HepG2 (cell line): ENCODE measurements around the gene C4B. TPM values are rescaled to one million over a fixed set of nuclear protein-coding genes. Genes with fewer than 3 reads are reported as not detected.
A peak's percentile ranks its signal among the peaks of the same experiment; 100 is the strongest.
"Not testable (repeated sequence)": the region's sequence is repeated elsewhere in the genome, so short reads cannot be mapped to it uniquely, and the experiment has no call there.

Source experiments
- ATAC-seq: fragments of 200-7000 bp; cut with Tn5 transposase; 3 replicates; pipeline ENCODE4 v1.9.1; 2020; ENCODE audit warnings: mild to moderate bottlenecking, moderate library complexity
- BruUV-seq: library from RNA; stranded (reverse); fragments of 400-500 nt; replicated peaks from 2 replicates; lab custom pipeline; 2021; lab: Mats Ljungman, UMichigan
- CTCF ChIA-PET: fragments of 300-600 bp; formaldehyde crosslinking; extraction: SDS; loops from one replicate; lab custom pipeline; 2021; ENCODE audit warnings: low total read pairs, inconsistent platforms, low intra/inter-chr PET ratio; lab: Yijun Ruan, JAX
- POLR2A ChIA-PET: fragments of 350-600 bp; sonication (Branson Sonifier 250); formaldehyde crosslinking; loops from one replicate; lab custom pipeline; 2020; ENCODE audit warnings: antibody characterized with exemption, inconsistent platforms; lab: Yijun Ruan, JAX
- DNase-seq: peaks from one replicate; pipeline ENCODE4 v3.0.0-alpha.2; 2015; ENCODE audit warnings: low spot score
- FAIRE-seq: peaks from 3 replicates; lab custom pipeline; 2011; peaks lifted over from hg19 to GRCh38; lab: Jason Lieb, UNC
- H2AFZ ChIP-seq: one replicate; pipeline ENCODE4 v1.6.1; 2011; ENCODE audit warnings: low read length, inconsistent platforms
- H3K27ac ChIP-seq: fragments of 300-600 bp; 3 replicates; pipeline ENCODE4 v1.8.0; 2011; ENCODE audit warnings: mixed run types, mild to moderate bottlenecking, mixed read lengths, low read length, inconsistent platforms; ENCODE audit not compliant: insufficient read depth; ENCODE audit errors: extremely low read length
- H3K27me3 ChIP-seq, 2 experiments: fragments of 200-600 bp in 1 of 2; 2 replicates in 1 of 2; 3 replicates in 1 of 2; pipeline versions ENCODE4 v1.6.0 to v1.8.0; 2011; ENCODE audit warnings: low read length in 2 of 2, mild to moderate bottlenecking in 2 of 2, moderate library complexity in 2 of 2, inconsistent platforms in 1 of 2; ENCODE audit not compliant: insufficient read depth in 2 of 2, control insufficient read depth in 1 of 2
- H3K36me3 ChIP-seq, 2 experiments: fragments of 200-600 bp in 1 of 2; replicated peaks in 1 of 2; 2 replicates in 1 of 2; 3 replicates in 1 of 2; pipeline versions ENCODE4 v1.5.1 to v1.8.0; 2011; ENCODE audit warnings: low read length in 2 of 2, inconsistent platforms in 1 of 2; ENCODE audit not compliant: insufficient read depth in 2 of 2, control insufficient read depth in 1 of 2
- H3K4me1 ChIP-seq: 2 replicates; pipeline ENCODE4 v1.5.1; 2012; ENCODE audit warnings: low read length, inconsistent platforms; ENCODE audit not compliant: insufficient read depth
- H3K4me2 ChIP-seq: 2 replicates; pipeline ENCODE4 v1.6.0; 2011; ENCODE audit warnings: low read depth, low read length, inconsistent platforms
- H3K4me3 ChIP-seq, 3 experiments: fragments of 200-600 bp in 1 of 3; sonication (generic), shearing (Covaris generic) in 1 of 3; replicated peaks in 1 of 3; 2 replicates each; pipeline ENCODE4 v1.5.1; 2011 to 2016; ENCODE audit warnings: low read length in 3 of 3, inconsistent platforms in 2 of 3, low read depth in 2 of 3, mild to moderate bottlenecking in 2 of 3, control low read depth in 1 of 3, mixed read lengths in 1 of 3; ENCODE audit not compliant: insufficient read depth in 1 of 3
- H3K79me2 ChIP-seq: one replicate; pipeline ENCODE4 v1.6.1; 2011; ENCODE audit warnings: low read length, inconsistent platforms; ENCODE audit not compliant: insufficient read depth
- H3K9ac ChIP-seq: 2 replicates; pipeline ENCODE4 v1.6.0; 2011; ENCODE audit warnings: mild to moderate bottlenecking, low read depth, low read length, inconsistent platforms; ENCODE audit not compliant: insufficient read depth
- H3K9me3 ChIP-seq: 2 replicates; pipeline ENCODE4 v1.5.1; 2012; ENCODE audit warnings: mild to moderate bottlenecking, low read length
- H4K20me1 ChIP-seq: 2 replicates; pipeline ENCODE4 v1.6.0; 2011; ENCODE audit warnings: inconsistent platforms, mild to moderate bottlenecking, low read length, moderate library complexity; ENCODE audit not compliant: insufficient read depth
- WGBS: methylation state at CpG from one replicate; pipeline ENCODE4 v1.1.6; 2017; ENCODE audit warnings: low lambda C conversion rate; 5-methylcytosine and 5-hydroxymethylcytosine counted together
- in situ Hi-C: cut with HindIII; loops from 2 replicates; pipeline ENCODE4 v1.10.0; 2017; ENCODE audit warnings: low pct_unique_long_range_greater_than_20kb; ENCODE audit not compliant: extremely low pct_ligation_motif_present
- intact Hi-C: fragments of 100-400 bp; cut with micrococcal nuclease; formaldehyde crosslinking; loops from one replicate; pipeline ENCODE4 v1.10.0; 2022; ENCODE audit not compliant: unreplicated experiment
- polyA plus RNA-seq, 8 experiments: library from polyadenylated mRNA; depleted of rRNA in 3 of 8; stranded (reverse) in 7 of 8; unstranded in 1 of 8; fragments of >200 nt; fragmentation: Illumina TruSeq in 4 of 8; extraction: Trizol in 4 of 8; gene quantifications; 2 replicates each; pipeline versions ENCODE4 v1.2.1 to v1.2.3, GENCODE V29; 2011 to 2016; ENCODE audit warnings: low read depth in 4 of 8, missing spikeins in 1 of 8, mixed read lengths in 1 of 8; ENCODE audit not compliant: insufficient read depth in 1 of 8
- total RNA-seq, 5 experiments: library from RNA; depleted of rRNA; stranded (reverse); fragments of >200 nt; fragmentation: Illumina TruSeq; extraction: Trizol; gene quantifications; 2 replicates each; pipeline ENCODE4 v1.2.3, GENCODE V29; 2016; ENCODE audit warnings: low read depth in 1 of 5

C4B gene
- total and polyA plus RNA-seq, 2 of the 13 experiments (the other 11 are each of a cell fraction or from before 2014, with no cell fraction given) = 167 to 538 TPM

GRCh38 chr6:32002546-32003268 is 11.9 kb upstream of the C4B start:
- H4K20me1 ChIP-seq, H3K9ac ChIP-seq, H3K9me3 ChIP-seq, H3K27ac ChIP-seq, CTCF ChIA-PET, BruUV-seq, H3K4me2 ChIP-seq, in situ Hi-C loops, H3K4me3 ChIP-seq, H3K79me2 ChIP-seq, DNase-seq, POLR2A ChIA-PET, H3K27me3 ChIP-seq, H2AFZ ChIP-seq, intact Hi-C loops, H3K36me3 ChIP-seq: not testable (repeated sequence)
- FAIRE-seq (peak; percentile 100), ATAC-seq (peak; percentile 79)
- no CpG with 5 or more reads among the region's 15 CpGs for WGBS
- H3K4me1 ChIP-seq = peaks cover 31% of the 10 kb centered on the region

- peak; percentile 1 for ATAC-seq
Measured at GRCh38 chr6:32003301-32003700, 11.3 kb upstream of the C4B start.

More at GRCh38 chr6:32003301-32003700, 11.3 kb upstream of the C4B start:
- H3K9me3 ChIP-seq, DNase-seq, POLR2A ChIA-PET, CTCF ChIA-PET, intact Hi-C loops, H3K27ac ChIP-seq, H3K4me2 ChIP-seq, H2AFZ ChIP-seq, H3K4me3 ChIP-seq, H3K36me3 ChIP-seq, H4K20me1 ChIP-seq, H3K27me3 ChIP-seq, H3K9ac ChIP-seq, BruUV-seq, H3K79me2 ChIP-seq, FAIRE-seq, in situ Hi-C loops: not testable (repeated sequence)
- no CpG with 5 or more reads among the region's 7 CpGs for WGBS
- peaks cover 31% of the 10 kb centered on the region for H3K4me1 ChIP-seq
